ENCODE results near the gene GTF2H1.

The GTF2H1 gene

GRCh38 chr11:18308242-18308641 lies 14.1 kb upstream of the GTF2H1 start:
- no peak for DNase-seq (ENCODE audit: low read depth, low spot score)
- ChIA-PET CTCF (interaction anchor here (1.6 kb wide), 1 partner anchor 65 kb away, joined by 7 read pairs; no protein-coding TSS in a partner anchor), POLR2A (no interaction called here)
- no peak for TF ChIP-seq CTCF (IDR thresholded peaks at IDR 0.05; ENCODE audit: insufficient read depth, low read length, missing control alignments)
- no peak overlapping the region for H3K4me3 ChIP-seq (ENCODE audit: low read depth, low read length)

GRCh38 chr11:18309691-18310090 lies 12.7 kb upstream of the GTF2H1 start:
- POLR2A ChIA-PET, result interaction anchor here (7.3 kb wide), 1 partner anchor 86 kb away, joined by 51 read pairs; the partner anchor contains the start of gene LDHA
- no peak overlapping the region for H3K4me3 ChIP-seq (ENCODE audit: low read depth, low read length)
- no peak for DNase-seq (ENCODE audit: low read depth, low spot score)
- no peak for TF ChIP-seq CTCF (IDR thresholded peaks at IDR 0.05; ENCODE audit: insufficient read depth, low read length, missing control alignments)
- CTCF ChIA-PET, result no interaction called here

- ChIA-PET CTCF (interaction anchor here (0.9 kb wide), 1 partner anchor 67 kb away, joined by 3 read pairs; no protein-coding TSS in a partner anchor), POLR2A (interaction anchor here (4.0 to 7.3 kb wide), 2 partner anchors 11 to 84 kb away, joined by 30 to 51 read pairs; partner anchors contain the start of genes GTF2H1, HPS5 and LDHA)
- no peak for DNase-seq (ENCODE audit: low read depth, low spot score)
- no peak for TF ChIP-seq CTCF (IDR thresholded peaks at IDR 0.05; ENCODE audit: insufficient read depth, low read length, missing control alignments)
- H3K4me3 ChIP-seq (ENCODE audit: low read depth, low read length), result no peak overlapping the region
Measured at GRCh38 chr11:18310800-18311340, 11.5 kb upstream of the GTF2H1 start.

GRCh38 chr11:18312012-18312411 lies 10.4 kb upstream of the GTF2H1 start:
- no peak overlapping the region for H3K4me3 ChIP-seq (ENCODE audit: low read depth, low read length)
- ChIA-PET CTCF (interaction anchor here (0.9 kb wide), 1 partner anchor 68 kb away, joined by 3 read pairs; no protein-coding TSS in a partner anchor), POLR2A (interaction anchor here (0.6 to 7.3 kb wide), 4 partner anchors 10 to 269 kb away, joined by 3 to 51 read pairs (median 20); partner anchors contain the start of genes GTF2H1, HPS5 and LDHA)
- no peak for TF ChIP-seq CTCF (IDR thresholded peaks at IDR 0.05; ENCODE audit: insufficient read depth, low read length, missing control alignments)
- DNase-seq (ENCODE audit: low read depth, low spot score), result no peak

- ChIA-PET CTCF (no interaction called here), POLR2A (interaction anchor here (0.6 to 7.3 kb wide), 4 partner anchors 9 to 83 kb away, joined by 3 to 51 read pairs (median 20); partner anchors contain the start of genes GTF2H1, HPS5 and LDHA)
- no peak for TF ChIP-seq CTCF (IDR thresholded peaks at IDR 0.05; ENCODE audit: insufficient read depth, low read length, missing control alignments)
- DNase-seq (ENCODE audit: low read depth, low spot score), result peak; percentile 50
- no peak overlapping the region for H3K4me3 ChIP-seq (ENCODE audit: low read depth, low read length)
Measured at GRCh38 chr11:18312663-18313420, 9.5 kb upstream of the GTF2H1 start.
